AG09309 (cell line): ENCODE measurements around the gene FLNC.

Source experiments
- DNase-seq: peaks from one replicate; pipeline ENCODE4 v3.0.0-alpha.2; 2010; ENCODE audit warnings: low read depth
- H3K4me3 ChIP-seq: 2 replicates; pipeline ENCODE4 v1.5.1; 2011; ENCODE audit warnings: mild to moderate bottlenecking, low read depth, low read length, moderate library complexity; ENCODE audit not compliant: control insufficient read depth
- CTCF ChIP-seq: IDR thresholded peaks from 2 replicates; pipeline ENCODE4 v1.5.1; 2011; ENCODE audit warnings: mild to moderate bottlenecking, low read depth, low read length, inconsistent platforms; ENCODE audit not compliant: insufficient read depth, control insufficient read depth; ENCODE audit errors: missing control alignments

The FLNC gene

GRCh38 chr7:128869944-128870285, 39.7 kb downstream of the FLNC start:
- no peak for DNase-seq
- TF ChIP-seq CTCF: no peak
- H3K4me3 ChIP-seq: no peak overlapping the region

GRCh38 chr7:128871050-128871449, 40.8 kb downstream of the FLNC start:
- H3K4me3 ChIP-seq: no peak overlapping the region
- DNase-seq: no peak
- TF ChIP-seq CTCF: no peak

- peak; percentile 8 for TF ChIP-seq CTCF
- H3K4me3 ChIP-seq: no peak overlapping the region
- DNase-seq: no peak
These were observed 42.2 kb downstream of the FLNC start for GRCh38 chr7:128872394-128872824.

- no peak overlapping the region for H3K4me3 ChIP-seq
- no peak for TF ChIP-seq CTCF
- no peak for DNase-seq
These were observed 43.0 kb downstream of the FLNC start for GRCh38 chr7:128873234-128873633.

GRCh38 chr7:128874140-128875031, 44.2 kb downstream of the FLNC start:
- DNase-seq: no peak
- no peak overlapping the region for H3K4me3 ChIP-seq
- no peak for TF ChIP-seq CTCF

GRCh38 chr7:128875523-128875948, 45.3 kb downstream of the FLNC start:
- no peak for TF ChIP-seq CTCF
- DNase-seq: no peak
- H3K4me3 ChIP-seq: no peak overlapping the region

- H3K4me3 ChIP-seq: no peak overlapping the region
- TF ChIP-seq CTCF: no peak
- DNase-seq: no peak
These were observed 45.9 kb downstream of the FLNC start for GRCh38 chr7:128876127-128876526.
